Activated T-cell treated with anti-CD3 and anti-CD28 coated beads, Interleukin-2, amount 50 U/mL, for 4 hours (primary cell): ENCODE measurements around the gene IGLON5. TPM values are rescaled to one million over a fixed set of nuclear protein-coding genes. Genes with fewer than 3 reads are reported as not detected.
A peak's percentile ranks its signal among the peaks of the same experiment; 100 is the strongest.

Experiments used
- ATAC-seq, 2 donors: fragments of 200-7000 bp; cut with Tn5 transposase; one replicate each; pipeline ENCODE4 v1.10.0; 2021
- DNase-seq: peaks from one replicate; pipeline ENCODE4 v3.0.0-alpha.2; 2020
- H3K27me3 Mint-ChIP-seq: one replicate; pipeline ENCODE4 v1.8.0; 2021; ENCODE audit warnings: low read depth, mixed read lengths
- H3K36me3 Mint-ChIP-seq: one replicate; pipeline ENCODE4 v1.8.0; 2022; ENCODE audit warnings: mixed read lengths; ENCODE audit not compliant: insufficient read depth
- H3K4me1 Mint-ChIP-seq: one replicate; pipeline ENCODE4 v1.8.0; 2021; ENCODE audit warnings: low read depth, mixed read lengths
- H3K4me3 Mint-ChIP-seq: one replicate; pipeline ENCODE4 v1.8.0; 2021; ENCODE audit warnings: mild to moderate bottlenecking, moderate library complexity, mixed read lengths
- H3K9me3 Mint-ChIP-seq: one replicate; pipeline ENCODE4 v1.8.0; 2021; ENCODE audit warnings: mixed read lengths
- total RNA-seq, 3 donors: library from RNA; stranded (reverse); gene quantifications; one replicate each; pipeline ENCODE4 v1.2.1, GENCODE V29; 2021

IGLON5 gene
- total RNA-seq, result under 1 TPM in 1 of 3 donors, not detected in 2; 0.08 TPM

DNA sequence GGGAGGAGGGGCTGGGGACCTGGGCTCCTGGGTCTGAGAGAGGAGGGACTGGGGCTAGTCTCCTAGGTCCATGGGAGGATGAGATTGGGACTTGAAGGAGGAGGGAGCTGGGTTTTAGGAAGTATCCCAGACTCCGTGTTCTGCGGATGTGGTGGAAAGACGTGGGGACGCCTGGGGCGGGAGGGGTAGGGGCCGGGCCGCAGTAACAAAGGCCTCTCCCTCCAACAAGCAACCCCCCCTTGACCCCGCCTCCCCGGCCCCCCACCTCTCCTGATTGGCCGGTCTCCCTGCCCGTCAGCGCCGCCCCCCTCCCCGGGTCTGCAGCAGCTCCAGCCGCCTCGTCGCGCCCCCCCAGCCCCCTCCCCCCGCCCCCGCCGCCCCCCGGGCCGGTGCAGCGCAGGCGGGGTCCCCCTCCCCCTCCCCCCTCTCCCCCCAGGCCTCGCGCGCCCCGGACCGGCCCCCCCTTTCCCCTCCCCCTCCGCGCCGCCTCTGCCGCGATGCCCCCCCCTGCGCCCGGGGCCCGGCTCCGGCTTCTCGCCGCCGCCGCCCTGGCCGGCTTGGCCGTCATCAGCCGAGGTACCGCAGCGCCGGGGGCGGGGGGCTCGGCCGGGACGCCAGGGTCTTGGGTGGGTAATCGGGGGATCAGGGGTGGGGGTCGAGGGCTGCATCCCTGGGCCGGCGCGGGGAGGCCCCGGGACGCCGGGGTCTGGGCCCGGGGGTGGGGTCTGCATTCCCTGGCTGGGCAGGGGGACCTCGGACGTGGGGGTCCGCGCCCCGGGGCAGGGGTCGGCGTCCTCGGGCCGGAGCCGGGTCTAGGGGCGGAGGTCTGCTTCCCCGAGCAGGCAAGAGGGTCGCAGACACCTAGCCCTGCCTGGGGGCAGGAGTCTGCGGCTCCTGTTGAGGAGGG, at the start of gene IGLON5:
Gene IGLON5, plus strand, starts transcription at position 294 of the 907 bp plus-strand sequence. Its CDS starts 204 bp downstream, at position 498.
- H3K4me3 Mint-ChIP-seq, result no peak within 1 kb of the TSS
- ATAC-seq (no peak), DNase-seq (no peak)
- H3K9me3 Mint-ChIP-seq, result peaks cover 17% of the 10 kb centered on the region
- peaks cover 2% of the 10 kb centered on the region for H3K4me1 Mint-ChIP-seq
- H3K36me3 Mint-ChIP-seq, result no peaks in the 10 kb centered on the region
- H3K27me3 Mint-ChIP-seq, result peaks cover 43% of the 10 kb centered on the region

DNA sequence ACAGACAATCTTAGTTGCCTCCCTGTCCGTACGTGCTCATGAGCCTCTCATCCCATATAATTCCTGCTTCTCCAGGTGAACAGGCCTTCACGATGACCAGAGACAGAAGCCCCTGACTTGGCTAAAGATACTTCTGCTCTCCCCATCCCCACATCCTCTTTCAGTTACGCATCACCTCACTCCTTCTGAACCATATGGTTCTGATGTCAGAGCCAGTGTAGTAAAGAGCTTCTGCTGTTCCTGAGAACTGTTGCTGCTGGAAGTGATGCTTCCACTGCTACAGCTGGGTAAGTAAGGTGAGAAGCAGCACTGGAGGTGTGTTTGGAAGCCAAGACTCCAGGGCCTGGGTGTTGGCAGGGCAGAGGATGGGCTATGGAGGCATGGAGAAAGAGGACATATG, 47.6 kb upstream of the IGLON5 start:
- H3K9me3 Mint-ChIP-seq, result no peaks in the 10 kb centered on the region
- no peak for ATAC-seq
- no peaks in the 10 kb centered on the region for H3K4me1 Mint-ChIP-seq
- H3K4me3 Mint-ChIP-seq, result no peak overlapping the region
- peaks cover 22% of the 10 kb centered on the region for H3K27me3 Mint-ChIP-seq
- no peak for DNase-seq
- H3K36me3 Mint-ChIP-seq, result no peaks in the 10 kb centered on the region

DNA sequence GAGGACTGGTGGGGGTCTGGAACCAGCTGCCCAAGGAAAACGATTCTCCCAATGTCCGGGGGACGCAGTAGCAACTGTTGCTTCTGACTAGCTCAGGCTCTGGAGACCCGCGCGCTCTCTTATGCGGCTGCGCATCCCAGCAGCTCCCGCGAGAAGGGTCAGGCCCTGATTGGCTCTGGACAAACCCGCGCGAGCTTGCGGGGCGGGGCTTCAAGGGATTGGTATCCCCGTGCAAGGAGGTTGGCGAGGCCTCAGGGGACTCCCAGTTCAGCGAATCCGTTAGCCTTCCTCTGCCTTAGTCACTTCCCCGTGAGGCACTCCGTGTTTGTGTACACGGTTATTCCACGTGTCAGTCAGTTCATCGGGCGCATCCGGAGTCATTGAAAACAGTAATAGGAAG, 40.4 kb upstream of the IGLON5 start:
- Mint-ChIP-seq H3K27me3 (peaks cover 14% of the 10 kb centered on the region), H3K9me3 (no peaks in the 10 kb centered on the region), H3K36me3 (no peaks in the 10 kb centered on the region), H3K4me1 (no peaks in the 10 kb centered on the region), H3K4me3 (no peak overlapping the region)
- ATAC-seq (no peak), DNase-seq (no peak)

DNA sequence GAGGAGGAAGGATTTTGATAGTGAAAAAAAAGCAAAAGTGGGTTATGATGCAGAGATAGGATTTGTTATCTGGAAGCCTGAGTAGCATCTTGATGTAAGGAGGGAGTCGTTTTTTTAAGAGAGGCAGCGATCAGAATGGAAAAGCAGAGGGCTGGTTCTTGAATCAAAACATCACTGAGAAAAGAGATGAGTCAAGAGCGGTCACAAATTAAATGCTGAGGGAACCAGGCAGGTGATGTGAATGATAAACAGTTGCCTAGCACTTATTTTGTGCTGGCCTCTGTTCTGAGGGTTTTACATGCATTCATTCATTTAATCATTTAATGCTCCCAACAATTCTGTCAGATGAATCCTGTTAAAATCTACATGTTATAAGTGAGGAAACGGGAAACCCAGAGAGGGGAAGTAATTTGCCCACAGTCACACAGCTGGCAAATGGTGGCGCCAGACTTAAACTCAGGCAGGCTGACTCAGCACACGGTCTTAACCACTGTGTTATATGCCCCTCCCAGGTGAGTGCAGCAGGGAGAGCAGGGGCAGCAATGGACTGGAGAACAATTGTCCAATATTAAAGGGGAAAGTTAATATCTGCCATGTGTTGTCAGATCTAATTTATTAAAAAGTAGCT, 39.1 kb upstream of the IGLON5 start:
- DNase-seq, result no peak
- peak; percentile 30 to 72 for ATAC-seq
- peaks cover 17% of the 10 kb centered on the region for H3K27me3 Mint-ChIP-seq
- H3K4me1 Mint-ChIP-seq, result no peaks in the 10 kb centered on the region
- H3K4me3 Mint-ChIP-seq, result no peak overlapping the region
- no peaks in the 10 kb centered on the region for H3K36me3 Mint-ChIP-seq
- no peaks in the 10 kb centered on the region for H3K9me3 Mint-ChIP-seq

DNA sequence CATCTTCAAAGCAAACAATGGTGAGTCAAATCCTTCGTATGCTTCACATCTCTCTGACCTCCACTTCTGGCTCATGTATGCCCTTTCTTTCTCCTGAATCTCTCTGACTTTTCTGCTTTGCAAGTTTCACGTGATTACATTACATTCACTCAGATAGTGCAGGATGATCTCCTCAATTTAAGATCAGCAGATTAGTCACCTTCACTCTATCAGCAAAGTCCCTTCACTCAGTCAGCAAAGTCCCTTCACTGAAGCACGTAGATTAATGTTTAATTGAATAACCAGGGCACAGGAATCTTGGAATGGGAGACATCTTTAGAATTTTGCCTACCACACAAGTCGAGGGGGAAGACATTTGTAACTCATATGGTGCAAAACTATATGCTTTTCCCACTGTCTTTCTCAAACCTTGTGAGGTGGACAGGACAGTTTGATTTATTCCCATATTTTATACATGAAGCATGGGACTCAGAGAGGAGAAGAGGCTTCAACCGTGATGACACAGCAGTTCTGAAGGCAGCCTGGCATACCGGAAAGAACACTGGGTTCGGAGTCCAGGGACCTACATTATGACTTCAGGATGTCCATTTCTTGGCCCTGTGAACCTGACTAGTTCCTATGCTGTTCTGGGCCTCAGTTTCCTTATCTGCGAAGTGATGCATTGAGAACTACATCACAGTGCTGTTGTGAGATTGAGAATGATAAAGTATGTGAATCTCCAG, 37.2 kb upstream of the IGLON5 start:
- peaks cover 26% of the 10 kb centered on the region for H3K27me3 Mint-ChIP-seq
- DNase-seq, result no peak
- no peaks in the 10 kb centered on the region for H3K36me3 Mint-ChIP-seq
- H3K9me3 Mint-ChIP-seq, result no peaks in the 10 kb centered on the region
- no peaks in the 10 kb centered on the region for H3K4me1 Mint-ChIP-seq
- H3K4me3 Mint-ChIP-seq, result no peak overlapping the region
- no peak for ATAC-seq

DNA sequence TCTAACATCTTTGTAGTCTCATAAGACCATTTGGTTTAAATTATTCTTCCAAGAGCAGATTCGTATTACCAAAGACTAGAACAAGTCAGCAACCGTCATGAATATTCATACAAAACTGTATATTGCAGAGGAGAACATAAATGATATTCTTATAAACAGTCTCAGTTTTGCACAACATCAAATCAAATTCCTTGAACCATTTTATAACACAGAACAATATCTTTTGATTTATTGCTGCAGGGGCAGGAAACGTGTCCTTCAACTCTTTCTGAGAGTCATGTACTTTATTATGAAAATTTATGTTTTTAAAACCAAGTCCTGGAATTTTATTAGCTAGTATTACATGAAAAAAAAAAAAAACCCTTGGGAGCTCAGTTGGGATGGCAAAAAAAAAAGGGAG, 34.3 kb upstream of the IGLON5 start:
- peaks cover 5% of the 10 kb centered on the region for H3K9me3 Mint-ChIP-seq
- H3K36me3 Mint-ChIP-seq, result no peaks in the 10 kb centered on the region
- ATAC-seq (no peak), DNase-seq (no peak)
- no peak overlapping the region for H3K4me3 Mint-ChIP-seq
- no peaks in the 10 kb centered on the region for H3K4me1 Mint-ChIP-seq
- H3K27me3 Mint-ChIP-seq, result peaks cover 19% of the 10 kb centered on the region

DNA sequence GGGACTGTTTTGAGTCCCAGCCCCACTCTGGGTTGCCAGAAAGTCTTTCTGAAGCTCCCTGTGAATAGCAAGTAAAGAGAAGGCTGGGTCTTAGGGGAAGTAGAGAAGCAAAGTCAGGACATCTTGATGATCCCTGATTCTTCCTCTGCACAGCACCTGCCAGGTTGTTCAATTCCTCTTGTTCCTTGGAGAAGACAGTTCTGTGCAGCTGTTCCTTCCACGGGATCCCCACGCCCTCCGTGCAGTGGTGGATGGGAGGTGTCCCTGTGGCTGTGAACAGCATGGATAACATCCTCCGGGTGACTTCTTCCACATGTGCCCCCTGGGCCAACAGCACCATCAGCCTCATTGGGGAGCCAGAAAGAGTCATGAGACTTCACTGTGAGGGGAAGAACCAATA, 29.1 kb upstream of the IGLON5 start:
- peaks cover 5% of the 10 kb centered on the region for H3K9me3 Mint-ChIP-seq
- H3K36me3 Mint-ChIP-seq, result no peaks in the 10 kb centered on the region
- DNase-seq (no peak), ATAC-seq (no peak)
- peaks cover 18% of the 10 kb centered on the region for H3K27me3 Mint-ChIP-seq
- H3K4me1 Mint-ChIP-seq, result no peaks in the 10 kb centered on the region
- no peak overlapping the region for H3K4me3 Mint-ChIP-seq

DNA sequence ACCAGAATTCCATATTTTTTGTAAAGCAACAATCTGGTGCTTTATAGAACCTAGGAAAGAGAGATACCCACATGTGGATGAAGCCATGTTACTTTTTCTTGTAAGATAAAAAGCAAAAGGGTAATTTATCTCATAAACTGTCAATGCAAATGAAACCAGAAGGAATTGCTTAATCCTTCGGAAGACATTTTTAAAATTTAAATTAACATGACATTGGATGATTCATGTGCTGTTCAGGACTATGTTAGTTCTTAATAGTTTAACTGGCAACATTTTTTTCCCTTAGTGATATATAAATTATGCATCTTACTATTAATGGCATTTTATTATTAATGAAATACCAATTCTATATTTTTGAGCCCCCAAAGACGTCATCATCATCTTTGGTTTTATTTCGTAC, 25.8 kb upstream of the IGLON5 start:
- H3K36me3 Mint-ChIP-seq, result no peaks in the 10 kb centered on the region
- H3K27me3 Mint-ChIP-seq, result peaks cover 9% of the 10 kb centered on the region
- DNase-seq, result no peak
- no peaks in the 10 kb centered on the region for H3K9me3 Mint-ChIP-seq
- H3K4me1 Mint-ChIP-seq, result no peaks in the 10 kb centered on the region
- no peak overlapping the region for H3K4me3 Mint-ChIP-seq
- ATAC-seq, result no peak

DNA sequence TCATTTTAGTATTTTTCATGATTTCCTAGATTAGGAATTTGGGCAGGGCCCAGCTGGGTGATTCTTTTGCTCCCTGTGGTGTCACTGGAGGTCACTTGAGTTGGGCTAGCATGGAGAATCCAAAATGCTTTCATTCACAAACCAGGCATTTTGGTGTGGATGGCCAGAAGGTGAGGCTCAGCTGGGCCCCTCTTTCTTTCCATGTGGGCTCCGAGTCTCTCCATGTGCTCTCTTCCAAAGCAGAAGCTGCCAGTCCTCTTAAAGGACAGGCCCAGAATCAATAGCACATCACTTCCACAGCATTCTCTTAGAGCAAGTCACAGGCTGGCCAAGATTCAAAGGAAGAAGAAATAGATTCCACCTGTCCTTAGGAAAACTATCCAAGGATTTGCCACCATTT, 21.8 kb upstream of the IGLON5 start:
- Mint-ChIP-seq H3K36me3 (no peaks in the 10 kb centered on the region), H3K9me3 (no peaks in the 10 kb centered on the region), H3K4me3 (no peak overlapping the region), H3K27me3 (peaks cover 8% of the 10 kb centered on the region), H3K4me1 (no peaks in the 10 kb centered on the region)
- DNase-seq (no peak), ATAC-seq (no peak)

DNA sequence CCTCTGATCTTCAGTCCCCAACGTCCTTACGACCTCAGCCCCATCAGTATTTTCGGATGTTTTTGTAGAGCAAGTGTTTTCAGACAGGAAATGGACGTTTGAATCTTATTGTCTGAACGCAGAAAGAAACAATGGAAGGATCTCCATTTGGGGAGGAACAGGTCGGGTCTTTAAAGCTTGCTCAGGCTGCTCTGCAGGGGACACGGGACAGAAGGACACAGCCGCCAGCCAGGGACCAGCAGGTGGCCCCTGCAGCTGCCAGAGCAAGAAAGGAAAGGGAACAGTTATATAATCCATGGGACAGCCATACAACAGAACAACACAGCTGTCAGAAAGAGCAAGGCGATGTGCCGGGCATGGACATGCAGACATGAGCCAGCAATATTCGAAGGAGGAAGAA, 18.5 kb upstream of the IGLON5 start:
- no peak for ATAC-seq
- H3K9me3 Mint-ChIP-seq, result no peaks in the 10 kb centered on the region

DNA sequence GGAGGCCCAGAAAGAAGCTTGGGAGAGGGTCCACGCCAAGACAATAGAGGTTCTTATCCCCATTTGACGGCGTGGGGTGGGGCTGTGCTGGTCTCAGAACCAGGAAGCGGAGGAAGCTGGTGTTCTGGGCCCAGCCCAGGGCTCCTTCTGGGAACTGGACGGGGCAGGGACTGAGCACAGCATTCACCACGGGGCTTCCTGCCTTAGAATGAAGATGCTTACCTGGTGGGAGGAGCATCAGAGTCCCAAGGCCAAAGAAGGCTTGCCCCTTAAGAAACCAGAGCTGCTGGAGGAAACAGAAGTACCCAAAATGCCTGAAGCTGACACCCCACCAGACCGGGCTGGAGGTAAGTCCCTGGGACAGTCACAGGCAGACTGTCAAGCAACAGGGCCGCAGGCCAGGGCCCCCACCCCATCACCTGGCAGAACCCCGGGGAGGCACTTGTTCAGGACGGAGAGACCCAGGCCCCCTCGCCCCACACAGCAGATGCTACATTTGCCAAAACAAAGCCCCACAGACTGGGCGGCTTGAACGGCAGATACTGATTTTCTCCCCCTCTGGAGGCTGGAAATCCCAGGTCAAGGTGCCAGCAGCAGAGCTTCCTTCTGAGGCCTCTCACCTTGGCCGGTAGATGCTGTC, 17.8 kb upstream of the IGLON5 start:
- no peak for DNase-seq
- no peaks in the 10 kb centered on the region for H3K4me1 Mint-ChIP-seq
- H3K9me3 Mint-ChIP-seq, result no peaks in the 10 kb centered on the region
- no peaks in the 10 kb centered on the region for H3K36me3 Mint-ChIP-seq
- no peak overlapping the region for H3K4me3 Mint-ChIP-seq
- peaks cover 10% of the 10 kb centered on the region for H3K27me3 Mint-ChIP-seq
- ATAC-seq, result no peak

More for the DNA sequence above, 18.5 kb upstream of the IGLON5 start:
- Mint-ChIP-seq H3K36me3 (no peaks in the 10 kb centered on the region), H3K4me3 (no peak overlapping the region), H3K4me1 (no peaks in the 10 kb centered on the region), H3K27me3 (peaks cover 10% of the 10 kb centered on the region)
- no peak for DNase-seq

DNA sequence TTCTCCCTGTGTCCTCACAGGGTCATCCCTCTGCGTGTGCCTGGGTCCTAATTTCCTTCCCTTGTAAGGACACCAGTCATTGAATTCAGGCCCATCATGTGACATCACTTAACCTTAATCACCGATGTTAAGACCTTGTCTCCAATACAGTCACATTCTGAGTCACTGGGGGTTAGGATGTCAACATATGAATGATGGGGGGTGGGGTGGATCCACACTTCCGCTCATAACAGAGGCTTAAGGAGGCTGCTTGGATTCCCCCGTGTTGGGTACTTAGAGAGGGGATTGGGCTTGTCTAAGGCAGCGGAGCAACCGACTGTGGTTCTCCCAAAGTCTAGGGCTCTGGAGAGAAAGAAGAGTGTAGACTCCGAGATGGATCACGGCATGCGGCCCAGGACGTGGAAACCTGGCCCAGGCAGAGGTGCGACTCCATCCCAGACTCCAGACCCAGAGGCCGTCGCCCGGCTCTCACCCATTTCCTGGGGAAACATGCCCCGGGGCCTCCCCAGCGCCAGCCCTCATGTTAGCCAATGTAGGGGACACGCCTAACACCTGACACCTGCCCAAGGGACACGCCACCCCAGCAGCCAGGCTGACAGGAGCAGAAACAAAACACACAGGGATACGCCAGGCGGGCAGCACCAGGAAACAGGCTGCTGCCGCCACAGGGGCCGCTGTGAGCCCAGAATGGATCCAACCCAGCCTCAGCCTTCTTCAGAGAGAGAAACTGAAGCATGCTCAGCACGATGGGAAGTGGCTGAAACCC, 17.1 kb upstream of the IGLON5 start:
- ATAC-seq (no peak), DNase-seq (no peak)
- no peaks in the 10 kb centered on the region for H3K9me3 Mint-ChIP-seq
- H3K27me3 Mint-ChIP-seq, result peaks cover 12% of the 10 kb centered on the region
- no peaks in the 10 kb centered on the region for H3K36me3 Mint-ChIP-seq
- no peaks in the 10 kb centered on the region for H3K4me1 Mint-ChIP-seq
- H3K4me3 Mint-ChIP-seq, result no peak overlapping the region

DNA sequence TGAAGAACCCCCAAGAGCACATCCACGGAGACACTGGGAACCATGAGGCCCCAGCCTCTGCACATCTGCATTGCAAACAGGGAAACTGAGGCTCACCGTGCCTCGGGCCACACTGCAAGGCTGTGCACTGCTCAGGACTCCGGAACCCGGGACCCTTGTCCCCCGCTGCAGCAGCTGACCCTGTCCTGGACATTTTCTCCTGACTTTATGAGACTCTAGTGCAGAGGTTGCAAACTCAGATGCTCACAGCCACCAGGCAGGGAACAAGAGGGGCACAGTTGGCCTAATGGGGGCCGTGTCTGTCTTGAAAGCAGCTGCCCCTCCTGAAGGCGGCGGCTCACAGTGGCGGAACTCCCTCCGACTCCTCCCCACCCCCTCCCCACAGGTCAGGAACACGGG, 16.5 kb upstream of the IGLON5 start:
- peaks cover 12% of the 10 kb centered on the region for H3K27me3 Mint-ChIP-seq
- no peak for ATAC-seq
- no peak for DNase-seq
- H3K4me1 Mint-ChIP-seq, result no peaks in the 10 kb centered on the region
- H3K4me3 Mint-ChIP-seq, result no peak overlapping the region
- H3K36me3 Mint-ChIP-seq, result no peaks in the 10 kb centered on the region
- H3K9me3 Mint-ChIP-seq, result no peaks in the 10 kb centered on the region
